GM19025 (cell line): ENCODE data around the gene ROR1.

Experiments
- ATAC-seq: cut with Tn5 transposase; IDR thresholded peaks from one replicate; pipeline ENCODE4 v1.9.1; 2021; ENCODE audit warnings: mild to moderate bottlenecking, low read depth, moderate library complexity; ENCODE audit not compliant: unreplicated experiment

The ROR1 gene

DNA sequence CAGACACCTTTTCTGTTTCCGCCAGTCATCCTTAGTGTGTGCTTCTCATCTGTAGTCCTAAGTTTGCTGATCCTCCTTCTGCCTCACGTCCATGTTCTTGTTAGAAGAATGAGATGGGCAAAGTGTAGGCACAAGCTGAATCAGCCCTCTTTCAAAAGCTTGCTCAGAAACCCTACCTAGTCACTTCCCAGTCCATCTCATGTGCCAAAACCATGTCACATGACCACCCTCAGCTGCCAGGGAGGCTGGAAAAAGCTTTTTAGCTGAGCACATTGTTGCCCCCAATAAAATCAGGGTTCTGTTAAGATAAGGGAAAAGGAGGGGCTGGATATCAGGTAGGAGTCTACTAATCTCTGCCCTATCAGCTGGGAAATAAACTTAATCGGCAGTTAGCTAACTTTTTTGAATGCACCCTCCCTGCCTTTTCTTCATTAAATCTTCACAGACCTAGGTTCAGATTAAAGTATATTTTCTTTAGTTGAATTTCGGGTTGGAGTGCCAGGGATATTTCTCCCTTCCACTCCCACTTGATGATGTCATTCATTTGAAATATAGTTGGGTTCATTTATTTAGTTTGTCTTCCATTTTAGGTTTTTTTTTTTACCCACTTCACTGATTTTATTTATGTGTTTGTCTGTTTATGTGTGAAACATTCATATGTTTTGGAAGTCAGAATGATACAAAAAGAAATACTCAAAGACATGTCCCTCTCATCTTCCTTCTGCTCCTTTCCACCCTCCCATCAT is 129.2 kb downstream of the ROR1 start:
- ATAC-seq: no peak

DNA sequence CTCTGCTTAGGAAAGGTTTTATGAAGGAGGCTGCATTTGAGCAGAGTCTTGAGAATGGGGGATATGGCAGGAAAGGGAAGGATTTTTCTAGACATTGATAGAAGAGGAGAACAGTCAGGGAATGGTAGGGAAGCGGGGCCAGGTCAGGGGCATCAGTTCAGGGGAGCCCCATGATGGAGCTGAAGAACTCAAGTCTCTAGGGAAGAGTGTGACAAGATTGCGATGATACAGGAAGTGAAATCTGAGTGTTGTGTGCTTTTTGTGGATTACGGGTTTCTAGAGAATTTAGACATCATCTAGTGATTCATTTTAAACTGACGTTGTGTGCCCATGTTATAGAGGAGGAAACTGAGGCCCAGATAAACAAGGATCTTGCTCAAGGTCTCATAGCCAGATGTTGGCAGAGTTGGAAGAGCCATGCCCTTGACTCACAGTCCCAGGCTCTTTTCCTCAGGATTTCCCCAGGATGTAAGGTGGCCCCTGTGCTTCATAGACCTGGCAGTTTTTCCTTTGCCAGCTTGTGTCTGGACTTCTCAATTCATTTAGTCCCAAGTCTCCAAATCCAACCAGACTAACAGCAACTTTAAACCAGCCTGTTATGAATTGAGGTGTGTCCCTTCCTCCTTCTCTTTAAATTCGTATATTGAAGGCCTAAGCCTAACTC is 130.3 kb downstream of the ROR1 start:
- no peak for ATAC-seq

DNA sequence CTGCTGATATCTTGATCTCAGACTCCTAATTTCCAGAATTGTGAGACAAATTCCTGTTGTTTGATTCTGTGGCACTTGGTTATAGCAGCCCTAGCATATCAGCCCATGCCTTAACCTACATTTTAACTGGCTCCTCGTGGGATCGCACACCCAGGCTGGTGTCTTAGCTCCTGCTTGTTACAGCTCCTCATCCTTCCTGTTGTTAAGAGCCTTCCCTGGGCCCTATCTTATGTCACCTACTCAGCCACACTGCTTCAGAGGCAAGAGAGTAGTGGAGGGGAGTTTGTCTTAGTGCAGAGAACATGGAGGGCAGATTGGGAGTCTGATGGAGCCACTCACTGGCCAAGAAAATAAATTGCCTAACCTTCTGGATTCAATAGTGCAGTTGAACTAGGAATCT is 131.0 kb downstream of the ROR1 start:
- no peak for ATAC-seq

DNA sequence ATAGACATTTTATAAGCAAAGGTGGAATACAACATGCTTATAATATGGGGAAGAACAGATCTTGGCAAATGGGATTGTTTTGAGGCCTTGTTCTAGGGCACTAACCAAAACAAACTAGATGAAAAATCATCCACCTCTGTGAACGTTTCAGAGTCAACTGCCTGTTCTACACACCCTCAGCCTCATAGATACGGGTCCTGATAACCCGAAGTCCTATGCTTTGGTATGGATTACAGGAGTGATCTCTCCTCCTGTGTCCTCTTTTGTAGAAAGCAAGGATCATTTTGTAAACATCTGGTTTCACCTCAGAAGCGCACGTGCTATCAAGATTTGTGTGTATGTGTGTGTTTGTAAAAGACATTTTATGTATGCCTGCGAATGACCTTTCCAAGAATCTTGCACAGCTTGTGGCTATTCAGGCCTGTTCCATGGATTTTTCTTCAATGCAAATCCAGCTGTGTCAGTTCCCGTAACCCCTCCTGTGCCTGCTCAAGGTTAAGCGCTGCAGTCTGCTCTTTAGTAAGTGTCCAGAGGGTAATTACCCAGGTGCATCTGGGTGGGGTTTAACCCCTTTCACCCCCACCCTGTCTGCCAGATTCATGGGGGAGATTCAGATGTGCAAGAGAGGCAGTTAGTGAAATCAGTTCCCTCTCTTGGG is 132.4 kb downstream of the ROR1 start:
- no peak for ATAC-seq

DNA sequence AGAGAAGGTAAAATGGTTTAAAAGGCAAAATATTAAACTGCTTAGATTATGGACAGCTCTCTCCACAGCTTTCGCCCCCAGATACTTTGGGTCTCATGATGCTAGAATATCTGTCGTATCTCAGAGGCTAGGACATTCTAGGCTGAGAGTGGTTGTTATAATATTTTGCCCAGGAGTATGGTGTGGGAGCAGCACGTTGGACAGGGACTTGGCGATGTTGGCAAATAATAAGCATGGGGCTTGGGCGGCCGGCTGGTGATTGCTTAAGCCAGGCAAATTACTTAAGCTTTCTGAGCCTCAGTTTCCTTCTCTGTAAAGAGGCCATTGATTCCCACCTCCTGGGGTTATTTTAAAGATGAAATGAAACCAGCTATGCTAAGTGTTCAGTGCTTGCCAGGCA is 133.2 kb downstream of the ROR1 start:
- no peak for ATAC-seq

DNA sequence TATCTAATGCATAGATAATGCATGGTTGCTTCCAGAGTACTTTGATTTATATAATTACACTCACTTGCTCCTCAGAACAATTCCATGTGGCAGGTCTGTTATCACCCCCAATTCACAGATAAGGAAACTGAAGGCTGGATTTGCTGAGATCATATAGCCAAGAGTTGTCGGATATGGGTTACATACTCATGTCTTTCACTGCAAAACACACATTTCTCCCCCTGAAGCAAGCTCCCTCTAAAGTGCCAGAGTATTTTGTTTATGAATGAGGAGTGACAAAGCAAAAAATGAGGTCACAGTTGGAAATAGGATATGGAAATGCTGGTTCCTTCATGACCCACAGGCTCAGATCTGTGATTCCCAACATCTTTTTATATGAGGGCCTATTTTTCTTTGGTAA is 134.2 kb downstream of the ROR1 start:
- ATAC-seq: no peak

DNA sequence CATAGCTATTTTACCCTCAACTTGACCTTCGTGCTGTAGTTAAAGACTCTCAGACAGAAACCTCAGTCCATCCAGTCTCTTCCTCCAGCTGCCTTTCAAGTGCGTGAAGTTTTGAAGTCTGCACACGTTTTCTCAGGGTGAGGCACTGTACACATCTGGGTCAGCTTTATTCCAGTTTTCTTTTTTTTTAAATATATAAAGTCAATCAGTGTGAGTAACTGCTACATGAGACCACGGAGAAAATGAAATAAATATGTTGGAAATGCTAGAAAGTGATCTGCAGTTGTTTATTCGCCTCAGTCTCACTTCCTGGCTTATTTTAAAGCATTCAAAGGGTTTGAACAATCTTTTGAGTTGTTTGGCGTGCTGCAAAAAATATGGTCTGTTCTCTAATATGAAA is 135.7 kb downstream of the ROR1 start:
- no peak for ATAC-seq

DNA sequence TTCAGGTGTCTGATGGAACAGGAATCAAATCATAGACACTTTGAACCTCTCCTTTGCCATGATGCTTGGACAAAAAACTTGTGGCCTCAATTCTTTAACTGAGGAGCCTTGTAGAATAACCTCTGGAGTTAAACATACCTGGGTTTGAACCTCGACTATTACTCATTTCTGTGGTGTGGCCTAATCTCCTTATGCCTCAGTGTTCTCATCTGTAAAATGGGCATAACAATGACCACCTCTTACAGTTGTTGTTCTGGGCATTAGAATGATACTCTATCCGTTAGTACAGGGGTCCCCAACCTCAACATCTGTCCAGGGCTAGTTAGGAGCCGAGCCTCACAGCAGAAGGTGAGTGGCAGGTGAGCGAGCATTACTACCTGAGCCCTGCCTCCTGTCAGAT is 137.2 kb downstream of the ROR1 start:
- ATAC-seq: no peak

DNA sequence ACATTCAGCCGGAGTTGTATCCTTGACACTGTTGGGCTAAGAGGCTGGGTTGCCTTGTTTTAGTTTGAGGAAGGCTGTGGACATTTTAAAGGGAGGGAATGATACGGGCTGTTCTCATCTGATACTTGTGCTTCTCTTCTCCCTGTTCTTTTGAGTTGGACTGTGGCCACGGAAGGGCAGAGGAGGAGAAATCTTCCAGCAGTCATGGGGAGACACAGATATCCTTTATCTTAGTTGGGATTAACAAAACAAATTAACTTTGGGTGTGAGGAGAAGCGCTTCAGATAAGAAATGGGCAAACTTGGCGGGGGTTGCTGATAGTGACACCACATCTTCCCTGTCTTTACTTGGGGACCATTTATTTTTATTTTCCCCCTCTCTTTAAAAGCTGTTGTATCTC is 138.8 kb downstream of the ROR1 start:
- ATAC-seq: no peak

DNA sequence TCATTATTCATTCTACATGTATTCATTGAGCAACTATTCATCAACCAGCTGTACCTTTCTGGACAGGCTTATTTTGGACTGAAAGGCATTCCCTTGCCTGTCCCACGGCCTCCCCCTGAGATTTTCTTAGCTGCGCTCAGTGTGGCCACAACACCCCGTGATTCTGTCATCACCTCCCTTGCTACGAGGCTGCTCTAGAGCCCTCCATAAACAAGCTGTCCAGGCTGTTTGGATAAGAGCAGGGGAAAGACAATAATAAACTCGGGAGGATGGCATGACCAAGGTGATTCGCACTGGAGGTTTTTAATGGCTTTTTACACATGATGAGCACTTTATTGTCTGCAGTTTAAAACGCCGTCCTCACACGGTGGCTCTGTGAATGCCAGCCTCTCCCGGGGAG is 139.7 kb downstream of the ROR1 start:
- ATAC-seq: no peak

DNA sequence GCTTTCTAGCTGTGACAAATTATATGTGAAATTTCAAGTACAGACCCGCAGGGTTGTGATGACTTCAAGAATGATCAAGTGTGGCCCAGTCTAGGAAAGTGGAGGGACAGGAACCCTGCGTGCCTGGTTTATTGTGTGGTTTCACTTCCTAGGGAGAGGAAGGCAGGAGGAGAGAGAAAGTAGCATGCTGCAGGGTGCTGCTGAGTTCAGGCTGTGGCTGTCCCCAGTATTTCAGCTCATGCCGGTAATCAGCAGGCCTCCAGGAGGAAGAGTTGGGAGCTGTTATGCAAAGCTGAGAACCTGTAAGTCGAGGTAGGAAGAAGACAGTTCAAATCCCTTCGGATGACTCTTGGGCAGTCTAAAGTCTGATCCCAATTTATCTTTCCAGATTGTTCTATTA is 140.4 kb downstream of the ROR1 start:
- no peak for ATAC-seq

DNA sequence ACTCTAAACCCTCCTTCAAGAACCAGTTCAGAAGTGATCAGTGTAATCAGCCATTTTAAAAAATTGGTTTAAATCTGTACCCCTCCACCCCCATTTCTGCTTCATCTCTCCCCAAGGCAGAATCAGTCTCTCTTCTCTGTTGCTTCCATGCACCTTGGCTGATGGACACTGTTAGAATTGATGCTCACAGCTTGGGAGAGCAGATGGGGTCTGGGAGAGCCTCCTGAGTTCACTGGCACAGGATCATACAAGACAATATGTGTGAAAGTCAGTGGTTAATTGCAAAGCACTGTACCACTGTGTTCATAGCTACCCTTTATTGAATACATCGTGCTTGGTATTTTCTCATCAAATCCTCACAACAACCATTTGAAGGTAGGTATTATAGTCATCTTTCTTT is 140.9 kb downstream of the ROR1 start:
- no peak for ATAC-seq

DNA sequence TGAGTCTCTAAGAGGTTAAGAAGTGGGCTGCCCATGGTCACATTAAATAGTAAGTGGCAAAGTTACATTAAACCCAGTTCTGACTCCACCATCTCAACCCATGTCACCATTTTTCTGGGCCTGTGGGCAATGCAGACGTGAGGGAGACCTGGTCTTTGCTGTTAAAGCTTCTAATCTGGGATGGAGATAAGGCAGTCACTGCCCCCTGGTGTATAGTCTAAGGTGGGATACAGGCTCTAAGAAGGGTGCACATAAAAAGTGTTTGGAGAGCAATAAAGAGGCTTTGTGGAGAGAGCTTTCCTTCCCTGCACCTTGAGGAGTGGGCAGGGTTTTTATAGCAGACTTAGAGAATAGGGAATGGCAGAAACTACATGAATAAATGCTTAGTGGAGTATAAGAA is 141.3 kb downstream of the ROR1 start:
- no peak for ATAC-seq

DNA sequence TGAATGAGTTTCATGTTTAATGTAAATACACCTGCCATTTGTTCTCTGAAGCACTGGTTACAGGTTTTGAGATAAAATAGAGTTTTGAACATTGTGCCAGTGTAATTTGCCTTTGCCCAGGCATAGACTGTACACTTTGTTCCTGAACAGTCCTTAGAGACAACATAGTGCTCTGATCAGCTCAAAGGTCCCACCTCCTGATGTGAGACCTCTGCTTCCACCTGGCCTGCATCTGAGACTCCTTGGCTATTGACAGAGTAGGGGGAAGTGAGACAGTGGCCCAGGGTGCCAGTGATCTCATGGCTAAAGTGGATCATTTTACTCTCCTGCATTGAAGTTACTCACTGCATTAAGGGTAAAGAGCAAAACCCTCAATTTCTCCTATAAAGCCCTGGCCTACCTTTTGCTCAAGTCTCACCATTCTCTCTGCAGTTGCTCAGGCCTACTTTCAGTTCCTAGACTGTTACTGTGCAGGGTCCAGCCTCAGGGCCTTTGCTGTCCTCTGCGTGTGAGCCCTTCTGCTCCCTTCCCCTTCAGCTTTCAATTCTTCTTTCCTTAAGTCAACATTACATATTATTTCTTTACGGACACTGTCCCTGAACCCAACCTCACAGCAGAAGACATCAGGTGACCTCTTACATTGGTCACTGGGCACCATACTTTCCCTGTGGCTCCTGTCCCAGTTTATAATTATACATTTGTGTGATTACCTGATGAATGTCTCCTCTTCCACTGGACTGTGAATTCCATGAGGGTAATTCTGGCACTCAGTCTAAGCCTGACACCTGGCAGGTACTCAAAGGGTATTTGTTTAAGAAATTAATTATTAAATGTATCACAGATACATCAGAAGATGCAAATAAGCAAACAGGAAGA is 142.9 kb downstream of the ROR1 start:
- ATAC-seq: no peak

DNA sequence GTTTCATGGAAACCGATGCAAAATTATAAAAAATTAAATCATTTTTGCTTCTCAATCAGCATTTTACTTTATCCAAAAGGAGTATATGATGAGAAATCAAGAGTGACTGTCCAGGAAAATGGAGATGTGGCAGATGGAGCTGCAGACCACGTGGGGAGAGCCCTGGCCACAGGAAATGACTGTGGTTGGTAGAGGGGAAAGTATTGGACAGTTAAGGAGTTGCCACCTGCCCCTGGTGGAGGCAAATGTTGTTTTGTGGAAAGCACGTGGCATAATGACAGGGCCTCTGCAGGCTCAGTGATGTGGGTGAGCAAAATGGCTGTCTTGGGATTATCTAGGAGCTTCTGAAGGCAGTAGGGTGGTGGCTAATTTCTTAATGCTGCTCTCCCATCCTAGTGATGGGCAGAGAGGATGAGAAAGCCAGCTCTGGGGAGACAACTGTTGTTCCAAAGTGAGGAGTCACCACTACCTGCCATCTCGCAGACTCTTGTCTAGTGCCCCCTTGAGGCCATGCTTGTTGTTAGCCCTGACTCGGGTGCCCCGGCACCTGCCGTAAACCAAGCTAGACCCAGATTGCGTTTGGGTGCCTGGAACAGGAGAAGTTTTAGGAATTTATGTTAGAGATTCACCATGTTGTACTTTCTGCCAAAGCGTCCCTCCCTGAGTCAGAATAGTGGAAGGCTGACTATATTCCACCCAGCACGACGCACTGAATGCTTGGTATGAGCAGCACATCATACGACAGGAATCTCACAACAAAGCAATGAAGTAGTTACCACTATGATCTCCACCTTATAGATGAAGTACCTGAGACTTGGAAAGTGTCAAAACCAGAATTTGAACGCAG is 144.0 kb downstream of the ROR1 start:
- ATAC-seq: no peak

DNA sequence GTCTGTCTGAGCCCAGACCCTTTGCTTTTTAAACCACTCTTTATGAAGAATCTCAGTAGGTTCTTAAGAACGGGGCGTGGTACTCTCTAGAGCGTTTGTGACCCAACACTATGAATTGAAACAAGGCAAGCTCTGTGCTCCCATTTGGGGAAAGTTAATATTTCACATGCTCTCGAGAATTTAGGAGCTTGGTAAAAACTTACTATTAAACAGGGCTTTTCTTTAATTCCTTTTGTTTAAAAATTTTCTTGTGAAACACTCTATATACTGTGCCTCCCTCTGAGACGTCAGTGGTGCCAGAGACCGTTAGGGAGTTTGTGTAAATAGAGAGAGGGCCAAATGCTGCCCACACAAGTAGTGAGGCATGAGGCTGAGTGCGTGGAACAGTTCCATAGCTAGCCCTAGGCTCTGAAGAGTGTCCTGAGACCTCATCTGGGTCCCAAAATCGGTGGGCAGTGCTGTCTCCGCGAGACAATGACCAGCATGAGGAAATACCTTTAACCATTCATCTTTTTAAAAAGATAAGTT is 144.7 kb downstream of the ROR1 start:
- ATAC-seq: no peak

DNA sequence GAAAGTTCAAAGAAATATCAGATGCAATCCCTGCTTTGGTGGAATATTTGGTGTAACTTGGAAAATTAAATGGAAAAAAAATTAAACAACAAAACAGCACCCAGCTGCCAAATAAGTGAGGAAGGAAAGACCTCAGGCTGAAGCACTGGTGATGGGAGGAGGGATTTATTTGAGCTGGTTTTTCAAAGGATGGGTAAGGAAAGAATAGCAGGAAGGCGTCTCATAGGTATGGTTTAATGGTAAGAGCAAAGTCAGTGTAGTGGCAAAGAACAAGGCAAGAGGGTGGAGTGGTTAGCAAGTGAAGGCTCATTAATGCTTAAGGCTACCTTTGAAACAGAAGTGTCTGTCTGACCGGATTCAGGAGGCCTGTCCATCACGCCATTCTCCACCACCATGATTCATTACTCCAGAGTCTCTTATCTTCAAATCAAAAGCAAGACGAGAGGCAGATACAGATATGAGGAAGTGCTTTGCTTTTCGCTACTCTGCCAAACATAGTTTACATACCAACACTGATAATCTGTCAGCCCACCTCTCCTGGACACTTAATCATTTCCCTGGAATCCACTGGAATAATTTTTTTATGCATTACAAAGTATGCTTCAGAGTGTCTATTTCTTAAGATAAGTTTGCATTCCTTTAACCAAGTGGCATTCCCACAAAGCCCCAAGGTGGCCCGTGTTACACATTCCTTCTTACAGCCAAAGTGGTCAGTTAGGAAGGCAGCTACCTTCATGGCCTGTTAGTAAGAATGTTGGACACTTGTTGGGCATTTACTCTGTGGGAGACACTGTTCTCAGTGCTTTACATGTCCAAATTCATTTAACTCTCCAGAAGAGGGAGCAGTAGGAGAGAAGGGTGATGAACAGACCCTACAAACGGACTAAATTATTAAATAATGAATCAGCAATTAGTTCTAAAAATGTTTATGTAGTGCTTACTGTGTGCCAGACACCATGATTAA is 146.6 kb downstream of the ROR1 start:
- no peak for ATAC-seq

DNA sequence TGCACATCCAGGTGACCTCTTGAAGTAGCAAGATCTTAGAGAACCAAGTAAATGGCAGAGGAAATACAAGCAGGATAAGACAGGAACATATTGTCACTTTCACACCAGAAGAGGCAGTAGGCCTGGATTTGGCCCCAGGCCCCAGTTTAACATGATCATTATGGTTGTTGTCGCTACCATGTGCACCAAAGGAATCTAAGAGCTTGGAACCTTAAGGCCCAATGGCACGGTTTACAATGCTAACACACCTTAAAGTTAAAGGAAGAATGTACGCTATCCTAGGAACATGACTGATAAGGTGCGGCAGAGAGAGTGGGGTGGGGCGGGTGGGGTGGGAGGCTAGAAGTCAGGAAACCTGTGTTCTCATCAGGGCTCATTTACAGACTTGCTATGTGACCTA is 147.5 kb downstream of the ROR1 start:
- no peak for ATAC-seq

DNA sequence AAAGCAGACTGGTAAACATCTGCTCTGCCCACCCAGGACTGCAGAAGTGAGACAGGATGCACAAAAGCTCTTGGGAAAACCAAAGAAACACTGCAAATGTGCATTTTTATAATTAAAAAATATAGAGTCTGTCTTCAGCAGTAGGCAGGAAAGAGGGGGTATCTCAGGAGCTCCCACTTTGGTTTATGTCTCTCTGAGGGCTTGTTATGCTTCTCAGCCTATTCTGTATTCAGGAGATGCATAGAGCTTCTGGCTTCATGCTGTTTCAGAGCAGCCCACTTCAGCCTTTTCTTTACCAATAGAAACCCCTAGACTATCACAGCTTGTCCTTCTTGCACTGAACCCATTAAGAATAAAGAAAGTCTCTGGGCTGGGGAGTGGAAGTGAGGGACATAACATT is 148.0 kb downstream of the ROR1 start:
- no peak for ATAC-seq
